ENCODE results near the gene TOX2. TPM values are rescaled to one million over a fixed set of nuclear protein-coding genes. Genes with fewer than 3 reads are reported as not detected.

The TOX2 gene
- total and polyA plus RNA-seq, 9 donors, result 0.69 to 5.6 (median 1.8) TPM

DNA sequence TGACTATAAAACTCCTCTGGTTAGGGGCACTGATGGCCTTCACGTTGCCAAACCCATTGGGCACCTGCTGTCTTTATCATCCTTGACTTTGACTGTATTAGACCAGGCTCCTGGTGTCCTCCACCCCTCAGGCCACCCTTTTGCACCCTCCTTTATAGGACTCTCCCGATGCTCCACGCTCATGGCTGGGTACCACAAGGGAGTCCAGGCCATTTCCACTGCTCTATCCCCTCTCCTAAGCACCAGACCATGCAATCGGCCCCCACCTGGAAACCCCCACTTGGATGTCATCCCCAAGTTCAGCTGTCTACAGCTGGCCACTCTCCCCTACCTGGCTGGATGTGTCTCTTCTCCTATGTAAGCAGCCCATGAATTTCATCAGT is 115.2 kb downstream of the TOX2 start:
- H3K27ac ChIP-seq, result no peak overlapping the region
- intact Hi-C loops (cut with DNase I), result no loop called here
- no peak for DNase-seq
- TF ChIP-seq POLR2A (IDR thresholded peaks at IDR 0.05) (no peak), EP300 (IDR thresholded peaks at IDR 0.05) (no peak)
- TF ChIP-seq, protein P1, sequence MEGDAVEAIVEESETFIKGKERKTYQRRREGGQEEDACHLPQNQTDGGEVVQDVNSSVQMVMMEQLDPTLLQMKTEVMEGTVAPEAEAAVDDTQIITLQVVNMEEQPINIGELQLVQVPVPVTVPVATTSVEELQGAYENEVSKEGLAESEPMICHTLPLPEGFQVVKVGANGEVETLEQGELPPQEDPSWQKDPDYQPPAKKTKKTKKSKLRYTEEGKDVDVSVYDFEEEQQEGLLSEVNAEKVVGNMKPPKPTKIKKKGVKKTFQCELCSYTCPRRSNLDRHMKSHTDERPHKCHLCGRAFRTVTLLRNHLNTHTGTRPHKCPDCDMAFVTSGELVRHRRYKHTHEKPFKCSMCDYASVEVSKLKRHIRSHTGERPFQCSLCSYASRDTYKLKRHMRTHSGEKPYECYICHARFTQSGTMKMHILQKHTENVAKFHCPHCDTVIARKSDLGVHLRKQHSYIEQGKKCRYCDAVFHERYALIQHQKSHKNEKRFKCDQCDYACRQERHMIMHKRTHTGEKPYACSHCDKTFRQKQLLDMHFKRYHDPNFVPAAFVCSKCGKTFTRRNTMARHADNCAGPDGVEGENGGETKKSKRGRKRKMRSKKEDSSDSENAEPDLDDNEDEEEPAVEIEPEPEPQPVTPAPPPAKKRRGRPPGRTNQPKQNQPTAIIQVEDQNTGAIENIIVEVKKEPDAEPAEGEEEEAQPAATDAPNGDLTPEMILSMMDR (IDR thresholded peaks at IDR 0.05), result no peak
- no peaks in the 10 kb centered on the region for H3K9me3 ChIP-seq
- no peaks in the 10 kb centered on the region for H3K27me3 ChIP-seq
- 70 to 72% (median 72%) methylated on average over 4 of the region's 4 CpGs for WGBS, 3 donors
- H3K4me3 ChIP-seq, result no peak overlapping the region
- H3K4me1 ChIP-seq (ENCODE audit: insufficient read depth), result no peaks in the 10 kb centered on the region
- no peaks in the 10 kb centered on the region for H3K36me3 ChIP-seq

DNA sequence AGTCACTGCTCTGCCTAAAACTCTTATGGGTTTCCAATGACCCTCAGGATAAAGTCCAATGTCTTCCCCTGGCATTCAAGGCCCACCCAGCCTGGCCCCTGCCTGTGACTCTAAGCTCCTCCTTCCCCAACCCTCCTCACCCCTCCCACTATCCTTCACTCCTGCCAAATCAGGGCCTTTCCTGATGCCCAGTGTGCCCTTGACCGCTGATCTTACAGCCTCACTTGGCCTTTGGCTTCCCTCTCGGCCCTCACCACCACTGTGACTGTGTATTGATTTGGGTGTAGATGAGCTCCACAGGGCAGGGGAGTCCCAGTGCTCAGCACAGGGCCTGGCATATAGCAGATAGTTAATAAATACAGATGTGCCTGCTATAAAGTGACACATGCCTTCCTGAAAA is 115.7 kb downstream of the TOX2 start:
- no peaks in the 10 kb centered on the region for H3K36me3 ChIP-seq
- no peaks in the 10 kb centered on the region for H3K9me3 ChIP-seq
- intact Hi-C loops (cut with DNase I), result no loop called here
- 75 to 86% (median 85%) methylated on average over 2 of the region's 2 CpGs for WGBS, 3 donors
- DNase-seq, result no peak
- no peaks in the 10 kb centered on the region for H3K4me1 ChIP-seq (ENCODE audit: insufficient read depth)
- no peak overlapping the region for H3K27ac ChIP-seq
- TF ChIP-seq EP300 (IDR thresholded peaks at IDR 0.05), result no peak
- TF ChIP-seq, protein P1 (IDR thresholded peaks at IDR 0.05), result no peak
- no peak for TF ChIP-seq POLR2A (IDR thresholded peaks at IDR 0.05)
- no peak overlapping the region for H3K4me3 ChIP-seq
- H3K27me3 ChIP-seq, result no peaks in the 10 kb centered on the region

DNA sequence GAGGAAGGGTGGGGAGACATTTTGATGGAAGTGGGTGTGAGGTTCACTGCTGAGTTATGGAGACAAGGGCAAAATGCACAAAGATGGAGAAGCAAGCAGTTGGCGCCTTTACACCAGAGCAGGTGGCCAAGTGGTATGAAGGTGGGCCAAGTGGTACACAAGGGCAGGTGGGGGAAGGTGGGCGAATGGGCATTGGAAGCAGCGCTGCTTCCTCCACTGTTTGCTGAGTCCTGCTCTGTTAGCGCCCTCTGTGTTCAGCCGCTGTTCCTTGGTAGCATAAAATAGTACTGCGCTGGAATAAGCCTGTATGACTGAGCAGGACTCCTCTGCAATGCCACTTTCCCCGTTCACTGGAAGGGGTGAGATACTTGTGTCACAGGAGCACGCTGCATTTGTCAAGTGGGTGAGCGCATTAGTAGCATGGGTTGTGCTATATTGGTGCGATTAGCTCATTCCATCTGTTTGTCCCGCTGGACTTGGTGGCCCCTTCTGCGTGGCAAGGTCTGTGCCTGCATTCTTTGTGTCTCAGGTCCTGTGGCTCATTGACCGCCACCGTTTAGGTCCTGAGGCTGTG is 116.4 kb downstream of the TOX2 start:
- no peak overlapping the region for H3K27ac ChIP-seq
- intact Hi-C loops (cut with DNase I), result no loop called here
- H3K4me3 ChIP-seq, result no peak overlapping the region
- 85 to 91% (median 87%) methylated on average over 14 of the region's 14 CpGs for WGBS, 3 donors
- no peaks in the 10 kb centered on the region for H3K9me3 ChIP-seq
- no peak for DNase-seq
- H3K4me1 ChIP-seq (ENCODE audit: insufficient read depth), result no peaks in the 10 kb centered on the region
- H3K36me3 ChIP-seq, result no peaks in the 10 kb centered on the region
- TF ChIP-seq POLR2A (IDR thresholded peaks at IDR 0.05) (no peak), EP300 (IDR thresholded peaks at IDR 0.05) (no peak)
- TF ChIP-seq, protein P1 (IDR thresholded peaks at IDR 0.05), result no peak
- H3K27me3 ChIP-seq, result no peaks in the 10 kb centered on the region

DNA sequence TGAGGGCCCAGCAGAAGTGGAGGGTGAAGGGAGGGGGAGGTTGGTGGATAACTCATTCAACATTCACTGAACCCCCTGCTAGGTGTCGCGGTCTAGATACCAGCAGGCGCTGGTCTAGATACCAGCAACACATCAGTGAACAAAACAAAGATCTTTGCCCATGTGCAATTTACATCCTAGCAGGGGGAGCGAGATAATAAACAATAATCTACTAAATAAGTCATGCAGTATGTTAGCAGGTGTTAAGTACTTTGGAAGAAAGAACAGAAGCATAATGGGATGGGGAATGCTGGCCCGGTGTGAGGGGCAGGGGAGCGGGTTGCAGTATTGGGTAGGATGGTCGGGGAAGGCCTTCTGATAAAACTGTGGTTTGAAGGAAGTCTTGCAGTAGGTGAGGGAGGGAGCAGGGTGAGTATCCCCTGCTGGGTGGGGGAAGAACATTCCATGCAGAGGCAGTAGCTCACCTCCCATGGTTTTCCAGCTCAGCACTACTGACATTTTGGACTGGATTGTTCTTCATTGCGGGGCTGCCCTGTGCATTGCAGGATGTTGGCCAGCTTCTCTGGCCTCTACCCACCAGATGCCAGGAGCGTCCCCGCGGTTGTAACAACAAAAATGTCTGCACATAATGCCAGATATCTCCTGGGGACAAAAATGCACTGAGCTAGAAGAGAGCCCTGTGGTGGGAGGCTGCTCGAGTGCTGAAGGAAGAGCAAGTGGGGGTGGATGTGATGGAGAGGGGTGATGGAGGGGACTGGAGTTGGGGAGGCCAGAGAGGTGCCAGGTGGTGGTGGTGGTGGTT is 117.3 kb downstream of the TOX2 start:
- no peak for DNase-seq
- Histone ChIP-seq H3K36me3 (no peaks in the 10 kb centered on the region), H3K9me3 (no peaks in the 10 kb centered on the region), H3K27ac (no peak overlapping the region), H3K4me3 (no peak overlapping the region), H3K4me1 (ENCODE audit: insufficient read depth) (no peaks in the 10 kb centered on the region), H3K27me3 (no peaks in the 10 kb centered on the region)
- TF ChIP-seq, protein P1 (IDR thresholded peaks at IDR 0.05), result no peak
- TF ChIP-seq POLR2A (IDR thresholded peaks at IDR 0.05), result no peak
- no peak for TF ChIP-seq EP300 (IDR thresholded peaks at IDR 0.05)
- intact Hi-C loops (cut with DNase I), result no loop called here
- WGBS, 3 donors, result 67 to 76% (median 69%) methylated on average over 12 of the region's 12 CpGs

All from ovary (tissue), 9 donors.